Thyroid gland (tissue), 4 donors: ENCODE data around the gene PDCD4. TPM values are rescaled to one million over a fixed set of nuclear protein-coding genes. Genes with fewer than 3 reads are reported as not detected.
"Not testable (repeated sequence)": the region's sequence is repeated elsewhere in the genome, so short reads cannot be mapped to it uniquely, and the experiment has no call there.

Source experiments
- DNase-seq, 2 donors: peaks; one replicate each; pipeline ENCODE4 v3.0.0-alpha.2; 2019
- H3K27ac ChIP-seq, 3 donors: fragments of 200-600 bp; sonication (generic); 1 replicate in 2 of 3; 2 replicates in 1 of 3; pipeline ENCODE4 v1.5.1; 2016 to 2019; ENCODE audit warnings: mild to moderate bottlenecking in 1 of 3, moderate library complexity in 1 of 3
- H3K27me3 ChIP-seq: fragments of 200-600 bp; sonication (generic); one replicate; pipeline ENCODE4 v1.5.1; 2019
- H3K36me3 ChIP-seq, 2 donors: fragments of 200-600 bp; sonication (generic); one replicate each; pipeline ENCODE4 v1.5.1; 2016 to 2019
- H3K4me1 ChIP-seq, 2 donors: fragments of 200-600 bp; sonication (generic); one replicate each; pipeline ENCODE4 v1.5.1; 2017 to 2019
- H3K4me3 ChIP-seq, 3 donors: fragments of 200-600 bp; sonication (generic); replicated peaks in 1 of 3; 1 replicate in 2 of 3; 2 replicates in 1 of 3; pipeline ENCODE4 v1.5.1; 2016; ENCODE audit warnings: mild to moderate bottlenecking in 1 of 3
- H3K9me3 ChIP-seq: fragments of 200-600 bp; sonication (generic); one replicate; pipeline ENCODE4 v1.5.1; 2017
- POLR2A ChIP-seq, 2 donors: fragments of 450-650 bp; IDR thresholded peaks; one replicate each; pipeline ENCODE4 v1.6.1; 2017; ENCODE audit warnings: antibody characterized with exemption in 2 of 2, mild to moderate bottlenecking in 2 of 2, moderate library complexity in 1 of 2
- WGBS, 2 donors: methylation state at CpG; one replicate each; pipeline ENCODE4 v1.1.5; 2017; 5-methylcytosine and 5-hydroxymethylcytosine counted together
- intact Hi-C: fragments of 100-400 bp; cut with DNase I; formaldehyde crosslinking; loops from one replicate; pipeline ENCODE4 v1.15.1; 2023
- total RNA-seq, 4 donors: library from RNA; depleted of rRNA; stranded (reverse); fragments of >200 nt; gene quantifications; one replicate each; pipeline ENCODE4 v1.2.3, GENCODE V29; 2016
- TF ChIP-seq, protein P1 (sequence below), 6 experiments: fragments of 200-600 bp in 3 of 6; fragments of 450-650 bp in 3 of 6; sonication (generic) in 3 of 6; IDR thresholded peaks; one replicate each; pipeline ENCODE4 v1.5.1; 2016 to 2019; ENCODE audit warnings: antibody characterized with exemption in 6 of 6, mild to moderate bottlenecking in 2 of 6, inconsistent platforms in 1 of 6, moderate library complexity in 1 of 6

Gene PDCD4
- total RNA-seq, 4 donors from 2014 or later: 188 to 340 (median 256) TPM

DNA sequence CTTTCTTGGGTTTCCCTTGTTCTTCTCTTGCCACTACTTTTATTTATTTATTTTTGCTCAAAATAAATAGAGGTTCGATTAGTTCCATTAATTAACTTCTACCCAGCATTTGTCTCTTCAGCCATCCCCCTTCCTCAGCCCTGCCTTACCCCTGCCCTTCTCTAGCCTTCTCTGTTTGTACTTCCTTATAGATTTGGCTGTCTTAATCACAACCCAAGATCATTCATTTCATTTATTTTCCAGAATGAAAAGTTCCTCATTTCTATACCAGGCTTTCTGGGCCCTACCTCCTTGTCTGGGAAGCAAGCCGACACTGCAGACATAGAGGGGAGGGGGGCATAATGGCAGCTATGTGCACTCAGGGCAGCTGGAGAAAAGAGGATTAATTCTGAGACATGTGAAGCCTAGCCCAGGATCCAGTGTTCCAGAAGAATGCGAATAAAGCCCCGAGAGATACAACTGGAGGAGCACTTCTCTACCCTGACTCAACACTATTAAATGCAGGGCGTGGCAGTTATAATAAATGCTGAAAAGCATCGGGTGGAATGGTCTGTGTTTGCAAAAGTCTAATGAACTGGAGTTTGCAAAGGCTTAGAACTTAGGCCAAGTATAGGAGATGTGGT lies 6.4 kb upstream of the PDCD4 start:
- H3K36me3 ChIP-seq: no peaks in the 10 kb centered on the region
- peak in 1 of 2 donors; percentile 31 for TF ChIP-seq POLR2A (IDR thresholded peaks at IDR 0.05)
- TF ChIP-seq, protein P1, sequence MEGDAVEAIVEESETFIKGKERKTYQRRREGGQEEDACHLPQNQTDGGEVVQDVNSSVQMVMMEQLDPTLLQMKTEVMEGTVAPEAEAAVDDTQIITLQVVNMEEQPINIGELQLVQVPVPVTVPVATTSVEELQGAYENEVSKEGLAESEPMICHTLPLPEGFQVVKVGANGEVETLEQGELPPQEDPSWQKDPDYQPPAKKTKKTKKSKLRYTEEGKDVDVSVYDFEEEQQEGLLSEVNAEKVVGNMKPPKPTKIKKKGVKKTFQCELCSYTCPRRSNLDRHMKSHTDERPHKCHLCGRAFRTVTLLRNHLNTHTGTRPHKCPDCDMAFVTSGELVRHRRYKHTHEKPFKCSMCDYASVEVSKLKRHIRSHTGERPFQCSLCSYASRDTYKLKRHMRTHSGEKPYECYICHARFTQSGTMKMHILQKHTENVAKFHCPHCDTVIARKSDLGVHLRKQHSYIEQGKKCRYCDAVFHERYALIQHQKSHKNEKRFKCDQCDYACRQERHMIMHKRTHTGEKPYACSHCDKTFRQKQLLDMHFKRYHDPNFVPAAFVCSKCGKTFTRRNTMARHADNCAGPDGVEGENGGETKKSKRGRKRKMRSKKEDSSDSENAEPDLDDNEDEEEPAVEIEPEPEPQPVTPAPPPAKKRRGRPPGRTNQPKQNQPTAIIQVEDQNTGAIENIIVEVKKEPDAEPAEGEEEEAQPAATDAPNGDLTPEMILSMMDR (IDR thresholded peaks at IDR 0.05): no peak
- intact Hi-C loops: no loop called here
- WGBS, 2 donors: 28 to 31% methylated on average over 6 of the region's 6 CpGs
- H3K9me3 ChIP-seq: no peaks in the 10 kb centered on the region
- peaks cover 43 to 57% of the 10 kb centered on the region in 2 donors for H3K4me1 ChIP-seq
- H3K4me3 ChIP-seq: no peak overlapping the region
- DNase-seq: peak; percentile 27 to 32
- peak overlapping the region; percentile 87 to 92 (median 87) for H3K27ac ChIP-seq
- no peaks in the 10 kb centered on the region for H3K27me3 ChIP-seq

DNA sequence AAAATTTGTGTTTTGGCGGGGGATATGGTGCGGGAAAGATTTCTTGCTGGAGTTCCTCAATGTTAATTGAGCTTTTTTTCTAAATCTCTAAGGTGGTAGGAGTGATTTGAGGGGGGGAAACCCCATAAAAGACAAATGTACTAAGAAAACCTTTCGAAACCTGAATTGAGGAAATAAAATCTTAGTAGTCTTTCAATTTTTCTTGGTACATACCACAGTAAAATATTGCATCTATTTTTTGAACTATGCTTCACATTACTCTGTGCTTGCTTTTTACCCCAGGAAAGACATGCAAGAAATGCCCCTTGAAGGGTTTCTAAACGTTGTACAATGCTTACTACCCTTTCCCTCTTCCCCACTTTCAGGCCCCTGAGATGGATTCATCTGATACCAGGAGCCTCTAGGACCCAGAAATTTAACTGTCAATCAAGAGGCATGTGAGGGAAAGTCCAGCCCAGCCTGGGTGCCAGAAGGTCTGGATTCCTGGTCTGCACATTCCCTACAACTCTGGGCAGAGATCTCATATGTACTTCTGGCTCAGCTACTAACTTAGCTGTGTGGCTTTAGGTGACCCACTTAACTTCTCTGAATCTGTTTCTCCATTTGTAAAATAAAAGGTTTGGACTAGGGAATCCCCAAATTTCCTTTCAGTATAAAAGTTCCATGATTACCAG lies 5.8 kb upstream of the PDCD4 start:
- H3K4me1 ChIP-seq: peaks cover 40 to 57% of the 10 kb centered on the region in 2 donors
- no peaks in the 10 kb centered on the region for H3K9me3 ChIP-seq
- peak in 1 of 2 donors; percentile 39 for DNase-seq
- H3K27ac ChIP-seq: peak overlapping the region; percentile 87 to 92 (median 87)
- no peak overlapping the region for H3K4me3 ChIP-seq
- TF ChIP-seq, protein P1 (IDR thresholded peaks at IDR 0.05): no peak
- TF ChIP-seq POLR2A (IDR thresholded peaks at IDR 0.05): no peak
- no peaks in the 10 kb centered on the region for H3K27me3 ChIP-seq
- 59 to 63% methylated on average over 4 of the region's 4 CpGs for WGBS, 2 donors
- no peaks in the 10 kb centered on the region for H3K36me3 ChIP-seq
- intact Hi-C loops: no loop called here

DNA sequence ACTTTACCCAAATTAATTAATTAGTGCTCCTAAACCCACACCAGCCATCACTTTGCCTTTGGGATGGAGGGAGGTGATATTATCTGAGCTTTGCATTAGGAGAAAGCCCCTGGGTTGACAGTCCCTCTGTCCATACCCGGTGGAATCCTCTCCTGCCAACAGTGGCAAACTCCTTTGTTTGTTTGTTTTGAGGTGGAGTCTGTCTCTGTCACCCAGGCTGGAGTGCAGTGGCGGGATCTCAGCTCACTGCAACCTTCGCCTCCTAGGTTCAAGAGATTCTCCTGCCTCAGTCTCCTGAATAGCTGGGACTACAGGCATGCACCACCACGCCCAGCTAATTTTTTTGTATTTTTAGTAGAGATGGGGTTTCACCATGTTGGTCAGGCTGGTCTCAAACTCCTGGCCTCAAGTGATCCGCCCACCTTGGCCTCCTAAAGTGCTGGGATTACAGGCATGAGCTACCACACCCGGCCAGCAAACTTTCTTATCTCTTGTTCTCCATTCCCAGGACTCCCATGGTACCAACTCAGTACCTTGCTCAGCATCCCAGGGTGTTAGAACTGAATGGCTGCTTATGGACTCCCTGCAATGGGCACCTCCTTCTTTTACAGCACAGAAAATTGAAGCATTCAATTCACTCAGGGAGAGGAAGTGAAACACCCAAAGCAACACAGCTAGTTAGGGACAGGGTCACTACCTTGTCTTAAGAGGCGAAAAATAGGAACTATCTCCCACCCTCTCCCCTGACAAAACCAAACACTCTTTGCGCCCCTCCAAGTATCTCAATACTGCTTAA lies 4.5 kb upstream of the PDCD4 start:
- H3K36me3 ChIP-seq, H3K27me3 ChIP-seq, DNase-seq, H3K9me3 ChIP-seq, intact Hi-C loops, H3K4me3 ChIP-seq: not testable (repeated sequence)
- peaks cover 40 to 58% of the 10 kb centered on the region in 2 donors for H3K4me1 ChIP-seq
- 86 to 89% methylated on average over 8 of the region's 8 CpGs for WGBS, 2 donors
- H3K27ac ChIP-seq: peak overlapping the region; percentile 61 to 92 (median 87)

DNA sequence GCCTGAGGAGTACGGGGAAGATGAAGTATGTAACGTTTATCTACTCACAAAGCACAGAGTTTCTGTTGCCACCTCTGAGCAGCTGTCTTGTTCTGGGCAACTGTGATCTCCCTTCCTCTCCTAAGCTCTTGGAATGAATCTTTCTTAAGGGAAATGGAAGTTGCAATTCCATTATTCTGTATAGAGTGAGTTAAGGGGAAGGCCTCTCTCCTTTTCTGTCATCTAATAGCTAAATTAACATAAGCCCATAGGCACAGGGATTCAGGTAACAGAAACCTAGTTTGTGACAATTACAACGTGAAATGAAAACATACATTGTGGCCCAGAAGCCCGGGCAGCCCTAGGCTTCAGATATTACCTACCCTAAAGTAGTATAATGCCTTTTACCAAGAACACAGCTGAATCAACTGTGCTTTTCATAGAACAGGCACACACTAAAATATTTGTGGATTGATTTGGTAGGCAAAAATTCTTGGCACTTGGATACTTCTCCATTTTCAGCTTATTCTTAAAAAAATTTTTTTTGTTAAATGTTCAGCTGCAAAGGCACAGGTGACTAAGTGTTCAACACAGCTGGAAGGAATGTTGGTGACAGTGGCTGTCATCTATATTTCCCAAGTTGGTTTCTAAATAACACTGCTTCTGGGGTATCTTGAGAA lies 3.8 kb upstream of the PDCD4 start:
- H3K4me3 ChIP-seq: no peak overlapping the region
- H3K36me3 ChIP-seq: no peaks in the 10 kb centered on the region
- H3K9me3 ChIP-seq: no peaks in the 10 kb centered on the region
- H3K27me3 ChIP-seq: no peaks in the 10 kb centered on the region
- intact Hi-C loops: no loop called here
- DNase-seq: no peak
- peak overlapping the region; percentile 61 to 92 (median 68) for H3K27ac ChIP-seq
- peaks cover 40 to 58% of the 10 kb centered on the region in 2 donors for H3K4me1 ChIP-seq
- TF ChIP-seq, protein P1 (IDR thresholded peaks at IDR 0.05): no peak
- TF ChIP-seq POLR2A (IDR thresholded peaks at IDR 0.05): no peak
- WGBS, 2 donors: 71 to 83% methylated on average over 4 of the region's 4 CpGs

DNA sequence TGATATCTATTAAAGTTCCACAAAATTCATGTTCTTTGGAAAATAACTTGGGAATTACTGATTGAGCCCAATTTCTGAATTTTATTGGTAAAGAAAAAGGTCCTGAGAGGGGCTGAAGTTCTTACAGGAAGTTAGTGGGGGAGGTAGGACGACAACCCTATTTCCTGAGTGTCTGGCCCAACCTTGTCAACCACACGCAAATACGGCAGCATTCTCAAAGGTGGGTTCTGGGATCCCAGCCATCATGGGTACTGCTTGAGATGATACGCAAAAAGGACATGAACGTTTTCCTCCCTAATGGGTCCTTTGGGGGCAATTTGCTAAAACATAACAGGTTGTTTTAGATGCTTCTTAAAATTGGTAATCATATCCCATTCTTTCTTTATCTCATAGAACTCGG lies 2.7 kb upstream of the PDCD4 start:
- intact Hi-C loops: no loop called here
- TF ChIP-seq, protein P1 (IDR thresholded peaks at IDR 0.05): no peak
- no peak for TF ChIP-seq POLR2A (IDR thresholded peaks at IDR 0.05)
- no peak overlapping the region for H3K4me3 ChIP-seq

More for the DNA sequence above, 2.7 kb upstream of the PDCD4 start:
- Histone ChIP-seq H3K36me3 (no peaks in the 10 kb centered on the region), H3K27ac (peak overlapping the region in 2 of 3 donors; percentile 99 to 100), H3K4me1 (peaks cover 40 to 57% of the 10 kb centered on the region in 2 donors), H3K27me3 (no peaks in the 10 kb centered on the region), H3K9me3 (no peaks in the 10 kb centered on the region)
- DNase-seq: no peak
- 86 to 94% methylated on average over 6 of the region's 6 CpGs for WGBS, 2 donors
